Testis (tissue), 2 donors: ENCODE data around the gene CALML4.

Experiments
- CTCF ChIP-seq, 3 experiments: fragments of 450-650 bp in 2 of 3; fragments of 200-600 bp in 1 of 3; sonication (generic) in 1 of 3; IDR thresholded peaks; one replicate each; pipeline ENCODE4 v1.5.1; 2016 to 2019; ENCODE audit warnings: antibody characterized with exemption in 3 of 3, mild to moderate bottlenecking in 2 of 3, moderate library complexity in 1 of 3
- POLR2A ChIP-seq: fragments of 450-650 bp; IDR thresholded peaks from one replicate; pipeline ENCODE4 v1.6.1; 2017; ENCODE audit warnings: antibody characterized with exemption, mild to moderate bottlenecking, moderate library complexity

DNA sequence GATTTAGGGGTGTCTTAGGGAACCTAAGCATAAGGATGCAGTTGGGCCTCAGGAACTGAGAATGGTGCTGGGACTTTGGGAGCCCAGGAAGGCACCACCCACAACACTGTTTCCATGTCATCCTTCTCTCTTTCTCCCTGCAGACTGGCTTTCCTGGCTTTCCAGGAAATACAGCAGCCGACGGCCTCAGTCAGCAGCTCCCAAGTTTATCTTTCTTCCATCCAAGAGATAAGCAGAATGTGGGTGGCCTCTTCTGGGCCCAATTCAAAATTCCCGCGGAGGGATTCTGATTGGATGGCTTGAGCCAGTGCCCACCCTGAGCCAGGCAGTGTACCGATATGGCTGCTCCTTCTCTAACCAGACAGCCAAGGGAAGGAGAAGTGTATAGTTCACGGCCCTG, 28.9 kb upstream of the CALML4 start:
- TF ChIP-seq CTCF (IDR thresholded peaks at IDR 0.05) = no peak
- no peak for TF ChIP-seq POLR2A
